DLD1 (cell line): ENCODE data around the gene SOX6.
"Not testable (repeated sequence)": the region's sequence is repeated elsewhere in the genome, so short reads cannot be mapped to it uniquely, and the experiment has no call there.

Experiments used
- in situ Hi-C: cut with HindIII; loops from 2 replicates; pipeline ENCODE4 v1.10.0; 2017; ENCODE audit warnings: low sequenced_read_pairs

Gene SOX6

DNA sequence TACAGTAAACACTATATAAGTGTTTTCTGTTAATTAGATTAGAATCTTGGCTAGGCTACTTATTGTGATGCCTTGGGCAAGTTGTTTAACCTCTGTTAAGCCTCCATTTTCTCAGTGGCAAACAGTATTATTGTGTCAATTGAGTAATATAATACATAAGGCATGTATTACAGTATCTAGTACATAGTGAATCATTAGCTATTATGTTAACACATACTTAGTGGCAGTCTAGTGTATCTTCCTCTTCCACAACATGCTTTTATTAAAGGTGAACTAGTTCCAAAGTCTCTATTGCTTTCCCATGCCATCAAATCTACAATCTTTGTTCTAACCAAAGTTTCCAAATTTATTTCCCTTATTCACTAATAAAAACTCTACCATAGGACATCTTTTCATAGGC, 200.9 kb downstream of the SOX6 start:
- in situ Hi-C loops = no loop called here

DNA sequence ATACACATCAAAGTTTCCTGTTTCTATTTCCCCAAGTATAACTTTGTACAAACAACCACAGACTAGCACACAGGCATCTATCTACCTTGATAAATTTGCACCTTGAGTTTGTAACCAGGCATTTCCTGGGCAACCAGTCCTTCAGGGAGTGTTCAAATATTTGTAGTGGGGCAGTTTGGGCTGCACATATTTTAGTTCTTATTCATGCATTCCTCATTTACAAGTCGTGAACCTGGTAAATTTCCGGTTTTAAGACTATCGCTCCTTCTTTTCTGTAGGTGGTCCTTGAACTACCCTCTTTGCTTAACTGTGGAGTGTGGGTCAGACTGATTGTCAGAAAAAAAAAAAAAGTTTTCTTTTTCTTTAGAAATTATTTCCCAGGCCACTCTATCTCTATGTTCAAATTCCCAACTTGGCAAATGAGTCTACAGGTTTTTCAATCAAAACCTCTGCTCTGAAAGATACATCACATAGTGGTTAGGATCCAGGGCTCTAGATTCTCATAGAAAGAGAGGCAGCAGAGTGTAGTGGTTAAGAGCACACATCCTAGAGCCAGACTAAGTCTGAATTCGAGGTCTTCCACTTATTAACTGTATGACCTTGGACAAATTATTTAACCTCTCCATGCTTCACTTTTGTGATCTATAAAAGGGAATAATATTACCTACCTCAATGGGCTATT, 201.5 kb downstream of the SOX6 start:
- in situ Hi-C loops = no loop called here

DNA sequence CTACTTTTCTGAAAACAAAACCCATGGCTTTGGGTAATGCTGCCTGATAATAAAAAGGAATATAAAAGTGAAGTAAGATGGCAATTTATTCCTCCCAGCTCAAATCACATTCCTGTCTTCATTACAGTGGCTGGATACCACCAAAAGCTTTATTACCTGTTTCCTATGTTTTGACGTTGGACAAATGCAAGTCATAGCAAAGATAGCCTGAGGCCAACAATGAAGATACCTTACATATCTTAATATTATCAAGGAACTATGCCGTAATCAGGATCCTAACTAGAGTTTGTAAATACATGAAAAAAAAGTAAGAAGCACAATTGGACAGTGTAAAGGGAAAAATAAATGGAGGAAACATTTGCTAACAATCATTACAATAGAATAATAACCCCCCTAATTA, 202.4 kb downstream of the SOX6 start:
- in situ Hi-C loops = no loop called here

DNA sequence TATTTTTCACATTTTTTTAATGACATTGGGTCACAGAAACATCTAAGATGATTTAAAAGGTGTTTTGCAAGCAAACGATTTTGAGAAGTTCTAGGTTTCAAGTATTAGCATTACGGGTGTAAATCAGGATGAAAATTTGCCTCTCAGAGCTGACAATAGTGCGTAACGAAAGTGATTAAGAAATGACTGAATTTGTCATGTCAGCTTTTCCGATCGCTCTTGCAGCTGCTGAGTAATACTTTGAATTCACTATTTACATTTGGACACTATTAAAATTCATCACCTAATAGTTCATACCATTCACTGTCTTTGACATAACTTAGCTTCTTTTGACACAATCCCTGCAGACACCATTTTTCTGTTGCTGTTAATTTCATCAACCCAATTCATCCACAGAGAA, 205.2 kb downstream of the SOX6 start:
- in situ Hi-C loops = no loop called here

DNA sequence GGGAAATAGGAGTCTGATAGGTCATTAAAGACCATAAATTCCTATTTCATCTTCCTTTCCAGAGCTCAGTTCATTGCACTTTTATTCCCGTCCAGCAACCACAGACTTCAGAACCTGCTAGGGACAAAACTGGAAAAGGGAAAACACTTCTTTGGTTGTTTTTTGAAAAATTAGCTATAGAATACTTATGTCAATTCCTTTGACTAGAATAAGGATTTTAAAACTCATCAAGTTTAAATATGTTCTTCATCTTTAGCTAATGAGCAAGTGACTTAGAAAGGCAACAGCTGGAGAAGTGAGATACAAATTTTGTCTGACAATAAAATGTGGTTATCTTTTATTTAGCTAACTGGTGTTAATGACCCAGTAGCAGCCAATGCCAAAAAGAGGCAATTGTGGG, 206.9 kb downstream of the SOX6 start:
- in situ Hi-C loops = no loop called here

DNA sequence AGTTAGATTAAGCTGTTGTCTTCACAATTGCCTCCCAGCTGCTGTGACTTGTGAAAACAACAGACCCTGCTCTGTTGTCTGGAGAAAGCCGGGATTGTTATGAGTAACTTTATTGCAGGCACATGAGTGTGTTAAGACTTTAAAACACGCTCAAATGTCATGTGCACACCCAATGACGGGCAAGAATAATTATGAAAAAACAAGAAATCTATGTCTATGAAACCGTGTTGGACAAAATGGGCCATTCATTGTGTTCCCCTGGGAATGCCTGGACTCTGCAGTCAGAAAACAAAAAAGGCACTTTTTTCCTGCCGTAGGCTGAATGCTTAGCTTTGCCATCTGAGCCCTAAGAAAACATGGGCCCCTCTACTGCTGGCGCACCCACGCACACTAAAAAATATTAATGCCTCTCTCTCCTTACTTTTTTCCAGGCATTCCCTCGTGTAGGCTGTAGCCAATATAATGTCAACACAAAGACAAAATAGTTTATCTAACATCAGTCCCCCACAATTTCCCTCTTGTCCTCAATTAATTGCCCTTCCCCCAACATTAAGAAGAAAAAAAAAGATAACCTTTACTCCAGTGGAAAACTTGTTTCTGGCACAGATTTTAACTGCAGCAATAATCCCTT, 207.9 kb downstream of the SOX6 start:
- in situ Hi-C loops = no loop called here

DNA sequence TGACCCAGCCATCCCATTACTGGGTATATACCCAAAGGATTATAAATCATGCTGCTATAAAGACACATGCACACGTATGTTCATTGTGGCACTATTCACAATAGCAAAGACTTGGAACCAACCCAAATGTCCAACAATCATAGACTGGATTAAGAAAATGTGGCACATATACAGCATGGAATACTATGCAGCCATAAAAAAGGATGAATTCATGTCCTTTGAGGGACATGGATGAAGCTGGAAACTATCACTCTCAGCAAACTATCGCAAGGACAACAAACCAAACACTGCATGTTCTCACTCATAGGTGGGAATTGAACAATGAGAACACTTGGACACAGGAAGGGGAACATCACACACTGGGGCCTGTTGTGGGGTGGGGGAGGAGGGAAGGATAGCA, 209.4 kb downstream of the SOX6 start:
- in situ Hi-C loops = not testable (repeated sequence)

DNA sequence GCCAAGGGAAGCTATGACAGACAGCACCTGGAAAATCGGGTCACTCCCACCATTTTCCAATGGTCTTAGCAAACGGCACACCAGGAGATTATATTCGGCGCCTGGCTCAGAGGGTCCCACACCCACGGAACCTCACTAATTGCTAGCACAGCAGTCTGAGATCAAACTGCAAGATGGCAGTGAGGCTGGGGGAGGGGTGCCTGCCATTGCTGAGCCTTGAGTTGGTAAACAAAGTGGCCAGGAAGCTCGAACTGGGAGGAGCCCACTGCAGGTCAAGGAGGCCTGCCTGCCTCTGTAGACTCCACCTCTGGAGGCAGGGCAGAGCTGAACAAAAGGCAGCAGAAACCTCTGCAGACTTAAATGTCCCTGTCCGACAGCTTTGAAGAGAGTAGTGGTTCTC, 214.7 kb downstream of the SOX6 start:
- in situ Hi-C loops = not testable (repeated sequence)

DNA sequence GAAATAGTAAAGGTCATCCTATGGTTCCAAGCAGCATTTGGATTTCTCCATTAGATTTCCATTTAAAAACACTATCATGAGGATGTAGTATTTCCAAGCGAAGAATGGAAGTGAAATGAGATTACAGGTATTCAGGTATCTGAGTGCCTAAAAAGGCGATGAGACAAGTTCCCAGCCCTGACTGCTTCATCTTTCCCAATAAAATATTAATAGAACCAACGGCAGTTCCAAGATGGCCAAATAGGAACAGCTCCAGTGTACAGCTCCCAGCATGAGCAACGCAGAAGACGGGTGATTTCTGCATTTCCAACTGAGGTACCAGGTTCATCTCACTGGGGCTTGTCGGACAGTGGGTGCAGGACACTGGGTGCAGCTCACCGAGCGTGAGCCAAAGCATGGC, 215.2 kb downstream of the SOX6 start:
- in situ Hi-C loops = not testable (repeated sequence)

DNA sequence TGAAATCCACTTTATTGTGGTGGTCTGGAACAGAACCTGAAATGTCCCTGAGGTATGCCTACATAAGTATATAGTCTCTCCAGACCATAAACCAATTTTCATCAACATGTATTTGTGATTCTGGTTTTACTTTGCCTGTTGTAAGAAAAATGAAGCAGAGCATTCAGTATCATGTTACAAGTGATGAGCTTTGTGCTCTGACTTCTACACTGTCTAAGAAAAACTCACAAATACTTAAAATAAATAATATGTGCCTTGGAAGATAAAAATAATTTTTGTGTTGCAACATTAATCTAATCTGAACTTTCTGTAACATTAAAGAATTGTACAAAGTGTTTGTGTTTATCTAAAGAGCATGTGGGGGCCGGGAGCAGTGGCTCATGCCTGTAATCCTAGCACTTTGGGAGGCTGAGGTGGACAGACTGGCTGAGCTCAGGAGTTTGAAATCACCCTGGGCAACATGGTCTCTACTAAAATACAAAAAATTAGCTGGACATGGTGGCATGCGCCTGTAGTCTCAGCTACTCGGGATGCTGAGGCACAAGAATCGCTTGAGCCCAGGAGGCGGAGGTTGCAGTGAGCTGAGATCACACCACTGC, 219.5 kb downstream of the SOX6 start:
- in situ Hi-C loops = no loop called here

DNA sequence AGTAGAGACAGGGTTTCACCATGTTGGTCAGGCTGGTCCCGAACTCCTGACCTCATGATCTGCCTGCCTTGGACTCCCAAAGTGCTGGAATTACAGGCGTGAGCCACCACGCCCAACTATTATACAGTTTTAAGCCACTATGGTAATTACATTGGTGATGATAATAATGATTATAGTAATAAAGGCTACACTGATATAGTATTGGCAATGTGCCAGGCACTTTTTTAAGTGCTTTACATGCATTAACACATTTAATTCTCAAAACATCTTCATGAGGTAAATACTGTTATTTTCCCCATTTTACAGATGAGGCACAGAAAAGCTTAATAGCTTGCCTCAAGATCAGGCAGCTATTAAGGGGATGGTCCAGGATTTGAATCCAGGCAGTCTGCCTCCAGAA, 222.5 kb downstream of the SOX6 start:
- in situ Hi-C loops = no loop called here

DNA sequence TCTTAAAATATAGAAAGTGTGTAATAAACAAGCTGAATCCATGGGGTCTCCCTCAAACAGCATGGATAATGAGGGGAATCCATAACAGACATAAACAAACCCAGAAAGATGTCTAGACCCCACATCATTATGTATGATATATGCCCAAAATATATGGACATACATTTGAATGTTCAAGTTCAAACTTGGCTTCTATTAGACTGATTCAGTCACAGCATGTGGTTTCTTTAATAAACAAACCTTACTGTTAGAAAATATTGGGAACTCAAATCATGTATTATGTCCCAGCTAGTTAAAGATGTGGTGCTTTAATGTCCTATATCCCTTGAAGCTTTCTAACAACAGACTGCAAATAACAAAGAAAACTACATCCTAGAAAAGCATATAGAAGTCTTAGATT, 228.6 kb downstream of the SOX6 start:
- in situ Hi-C loops = no loop called here

DNA sequence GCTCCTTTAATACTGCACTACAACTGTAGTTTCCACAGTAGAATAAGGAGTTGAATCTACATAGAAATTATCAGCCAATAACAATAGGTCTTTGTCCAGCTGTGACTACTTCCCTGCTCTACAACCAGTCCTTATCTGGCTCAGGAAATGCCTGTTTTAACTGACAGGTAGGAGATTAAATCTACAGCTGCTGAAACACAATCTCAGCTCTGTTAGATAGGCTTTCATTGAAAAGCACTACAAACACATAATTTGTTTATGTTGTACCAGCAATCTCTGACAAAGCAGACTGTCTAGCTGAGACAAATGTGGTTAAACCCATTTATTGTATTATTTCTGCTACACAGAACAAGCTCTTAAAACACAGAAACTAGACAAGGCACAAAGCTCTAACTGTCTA, 230.0 kb downstream of the SOX6 start:
- in situ Hi-C loops = no loop called here

DNA sequence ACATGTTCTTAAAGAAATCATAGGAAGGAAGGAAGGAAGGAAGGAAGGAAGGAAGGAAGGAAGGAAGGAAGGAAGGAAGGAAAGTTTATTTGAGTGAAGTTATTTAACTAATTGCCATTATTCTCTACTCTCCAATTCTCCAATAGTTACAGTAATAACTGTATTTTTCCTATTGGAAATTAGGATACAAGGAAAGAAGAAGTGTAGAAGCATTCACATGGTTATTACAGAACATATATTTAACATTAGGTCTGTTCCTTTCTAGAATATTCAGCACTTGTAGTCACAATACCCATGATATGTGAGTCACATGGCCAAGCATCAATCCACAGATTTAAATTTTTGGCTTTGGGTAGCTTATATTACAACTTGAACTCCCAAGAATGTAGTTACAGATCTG, 230.6 kb downstream of the SOX6 start:
- in situ Hi-C loops = no loop called here

DNA sequence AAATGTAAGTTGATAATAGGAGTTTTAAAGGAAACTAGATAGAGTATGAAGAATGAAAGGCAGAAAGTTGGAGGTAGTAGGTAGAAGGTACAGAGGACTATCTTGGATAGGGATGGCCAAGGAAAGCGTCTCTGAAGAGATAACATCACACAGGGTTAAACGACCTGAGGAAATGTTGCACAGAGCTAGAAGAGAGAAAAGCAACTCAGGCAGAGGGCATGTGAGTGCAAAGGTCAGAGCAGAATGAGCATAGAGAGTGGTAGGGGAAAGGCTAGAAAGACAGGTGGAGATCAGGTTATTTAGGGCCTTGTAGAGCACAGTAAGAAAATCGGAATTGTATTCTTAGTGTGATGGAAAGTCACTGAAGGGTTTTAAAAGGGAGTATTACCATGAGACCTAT, 232.0 kb downstream of the SOX6 start:
- in situ Hi-C loops = no loop called here

DNA sequence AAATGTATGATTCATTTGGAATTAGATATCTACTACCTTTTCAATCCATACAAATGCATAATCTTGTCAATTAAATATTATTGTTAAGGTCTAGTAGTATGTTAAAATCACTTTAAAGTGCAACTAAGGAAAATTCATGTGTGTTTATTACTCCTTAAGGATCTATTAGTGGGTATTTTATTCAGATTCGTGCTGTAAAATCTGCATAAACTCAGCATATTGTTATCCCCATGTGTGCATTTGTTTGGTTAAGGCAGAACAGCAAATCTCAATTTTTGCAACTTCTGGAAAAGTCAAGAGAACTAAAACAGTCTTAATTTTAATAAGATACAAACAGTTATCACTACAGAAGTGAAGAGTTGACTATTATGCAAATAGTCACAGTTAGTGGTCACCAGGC, 234.5 kb downstream of the SOX6 start:
- in situ Hi-C loops = no loop called here

DNA sequence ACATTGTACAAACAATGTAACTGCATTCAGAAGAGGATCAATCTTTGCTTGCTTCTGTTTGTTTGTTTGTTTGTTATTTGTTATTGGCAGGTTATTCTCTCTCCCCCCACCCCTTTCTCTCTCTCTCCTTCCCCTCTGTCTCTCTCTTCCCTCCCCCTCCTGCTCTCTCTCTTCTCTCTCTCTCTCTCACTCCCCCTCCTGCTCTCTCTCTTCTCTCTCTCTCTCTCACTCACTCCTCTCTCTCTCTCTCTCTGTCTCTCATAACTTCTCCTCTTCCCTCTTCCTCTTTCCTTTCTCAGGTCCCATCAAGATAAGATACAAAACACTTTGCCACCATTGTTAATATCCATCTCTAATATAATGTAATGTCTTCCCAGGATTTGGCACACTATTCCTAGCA, 236.3 kb downstream of the SOX6 start:
- in situ Hi-C loops = no loop called here

DNA sequence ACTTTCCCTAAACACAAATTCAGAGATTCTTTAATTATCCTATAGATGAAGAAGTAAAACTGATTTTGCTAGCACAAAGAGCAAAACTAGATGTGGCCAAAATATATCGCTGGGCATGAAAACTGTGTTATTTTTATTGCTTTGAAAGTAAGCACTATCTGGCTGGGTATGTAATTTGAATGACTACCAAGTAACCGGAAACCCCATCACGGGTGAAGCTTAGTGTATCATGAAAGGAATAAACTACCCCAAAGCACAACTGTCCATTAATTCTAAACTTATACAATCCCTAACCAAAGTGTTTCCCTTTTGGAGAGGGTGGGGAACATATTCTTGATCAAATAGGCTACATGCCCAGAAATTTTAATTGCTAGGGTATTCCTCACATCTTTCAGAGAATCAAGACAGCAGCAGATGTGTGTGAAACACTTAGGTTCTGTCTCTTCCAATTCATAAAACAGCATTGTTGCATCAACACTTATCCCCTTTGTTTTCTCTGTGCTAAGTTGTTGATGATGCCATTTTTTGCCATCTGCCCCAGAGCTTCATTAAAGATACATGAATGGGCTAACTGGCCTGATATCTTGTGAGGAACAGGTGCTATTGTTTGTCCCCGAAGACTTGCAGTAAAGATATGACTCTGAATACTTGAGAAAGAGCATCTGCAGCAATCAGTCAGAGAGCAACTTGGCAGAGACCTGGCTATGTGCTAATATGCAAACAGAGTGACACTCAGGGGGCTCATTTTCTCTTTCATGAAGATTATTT, 238.2 kb downstream of the SOX6 start:
- in situ Hi-C loops = no loop called here

DNA sequence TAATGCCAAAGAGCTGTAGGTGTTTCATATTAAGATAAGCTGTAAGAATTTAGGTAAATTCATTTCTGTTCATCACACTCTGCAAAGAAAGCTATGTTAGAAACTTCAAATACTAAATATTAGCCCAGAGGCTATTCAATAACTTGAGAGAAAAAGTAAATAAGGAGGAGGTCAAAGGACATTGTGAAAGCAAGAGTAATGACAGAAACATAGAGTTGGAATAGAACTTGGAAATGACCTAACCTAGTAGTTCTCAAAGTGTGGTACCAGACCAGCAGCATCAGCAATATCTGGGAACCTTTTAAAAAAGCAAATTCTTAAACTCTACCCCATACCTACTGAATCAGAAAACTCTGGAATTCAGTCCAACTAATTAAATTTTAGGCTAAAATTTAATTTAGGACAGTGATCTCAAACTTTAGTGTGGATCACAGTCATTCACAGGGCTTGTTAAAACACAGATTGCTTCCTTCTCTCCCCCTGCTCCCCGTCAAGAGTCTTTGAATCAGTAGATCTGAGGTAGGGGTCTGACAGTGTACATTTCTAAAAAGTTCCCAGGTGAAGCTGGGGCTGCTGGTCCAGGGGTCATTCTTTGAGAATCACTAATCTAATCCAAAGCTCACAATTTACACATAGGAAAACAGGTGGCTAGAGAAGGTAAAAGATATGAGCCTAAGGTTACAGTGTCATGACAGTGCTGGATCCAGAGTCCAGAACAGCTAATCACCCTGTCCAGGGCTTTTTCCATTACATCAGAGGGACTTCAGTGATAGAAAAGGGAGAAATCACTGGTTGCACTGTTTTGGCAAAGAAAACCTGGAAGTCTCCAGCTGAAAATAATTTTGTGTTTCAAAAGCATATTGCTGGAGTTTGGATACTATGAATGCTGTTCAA, 241.1 kb downstream of the SOX6 start:
- in situ Hi-C loops = no loop called here

DNA sequence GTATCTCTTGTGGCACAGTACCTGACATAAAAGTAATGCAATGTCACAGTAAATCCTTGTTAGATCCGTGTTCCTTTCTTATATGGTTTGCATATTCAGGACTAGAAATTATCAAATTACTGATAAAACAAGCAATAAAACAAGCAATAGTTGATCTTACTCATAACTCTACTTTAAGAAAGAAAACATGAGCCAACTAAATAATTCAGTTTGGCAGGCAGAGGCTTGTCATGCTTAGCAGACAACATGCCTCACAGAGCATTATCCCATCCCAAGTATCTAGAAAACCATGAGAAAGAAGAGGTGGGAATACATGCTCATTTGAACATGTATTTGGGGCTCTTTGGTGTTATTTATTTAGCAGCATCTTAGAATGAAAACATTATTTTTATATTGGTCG, 241.9 kb downstream of the SOX6 start:
- in situ Hi-C loops = no loop called here

DNA sequence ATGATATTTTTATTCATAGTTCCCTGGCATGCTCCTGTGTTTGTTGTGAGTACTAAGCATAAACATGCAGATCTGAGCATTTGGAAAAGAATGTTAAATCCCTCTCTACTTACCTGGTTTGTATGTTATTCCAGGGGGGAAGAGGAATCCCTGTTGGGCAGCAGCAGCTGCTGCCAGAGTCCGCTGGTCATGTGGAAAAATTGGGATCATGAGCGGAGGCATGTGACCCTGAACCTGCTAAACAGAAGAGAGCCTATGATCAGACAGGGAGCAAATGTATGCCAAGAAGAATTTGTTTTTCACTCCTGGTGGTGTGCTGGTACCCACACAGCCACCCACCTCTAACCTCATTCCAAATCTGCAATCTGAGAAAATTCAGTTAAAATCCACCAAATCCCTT, 244.7 kb downstream of the SOX6 start:
- in situ Hi-C loops = no loop called here
